VCaP (cell line): Measurements from ENCODE around the gene ALG12.
A peak's percentile ranks its signal among the peaks of the same experiment; 100 is the strongest.

ENCODE experiments used
- H3K27ac ChIP-seq: fragments of 450-650 bp; 2 replicates; pipeline ENCODE4 v1.5.1; 2017
- TF ChIP-seq, protein P1 (sequence below): fragments of 450-650 bp; conservative IDR thresholded peaks from 2 replicates; pipeline ENCODE4 v1.5.1; 2017; ENCODE audit warnings: mild to moderate bottlenecking, moderate library complexity

The ALG12 gene

DNA sequence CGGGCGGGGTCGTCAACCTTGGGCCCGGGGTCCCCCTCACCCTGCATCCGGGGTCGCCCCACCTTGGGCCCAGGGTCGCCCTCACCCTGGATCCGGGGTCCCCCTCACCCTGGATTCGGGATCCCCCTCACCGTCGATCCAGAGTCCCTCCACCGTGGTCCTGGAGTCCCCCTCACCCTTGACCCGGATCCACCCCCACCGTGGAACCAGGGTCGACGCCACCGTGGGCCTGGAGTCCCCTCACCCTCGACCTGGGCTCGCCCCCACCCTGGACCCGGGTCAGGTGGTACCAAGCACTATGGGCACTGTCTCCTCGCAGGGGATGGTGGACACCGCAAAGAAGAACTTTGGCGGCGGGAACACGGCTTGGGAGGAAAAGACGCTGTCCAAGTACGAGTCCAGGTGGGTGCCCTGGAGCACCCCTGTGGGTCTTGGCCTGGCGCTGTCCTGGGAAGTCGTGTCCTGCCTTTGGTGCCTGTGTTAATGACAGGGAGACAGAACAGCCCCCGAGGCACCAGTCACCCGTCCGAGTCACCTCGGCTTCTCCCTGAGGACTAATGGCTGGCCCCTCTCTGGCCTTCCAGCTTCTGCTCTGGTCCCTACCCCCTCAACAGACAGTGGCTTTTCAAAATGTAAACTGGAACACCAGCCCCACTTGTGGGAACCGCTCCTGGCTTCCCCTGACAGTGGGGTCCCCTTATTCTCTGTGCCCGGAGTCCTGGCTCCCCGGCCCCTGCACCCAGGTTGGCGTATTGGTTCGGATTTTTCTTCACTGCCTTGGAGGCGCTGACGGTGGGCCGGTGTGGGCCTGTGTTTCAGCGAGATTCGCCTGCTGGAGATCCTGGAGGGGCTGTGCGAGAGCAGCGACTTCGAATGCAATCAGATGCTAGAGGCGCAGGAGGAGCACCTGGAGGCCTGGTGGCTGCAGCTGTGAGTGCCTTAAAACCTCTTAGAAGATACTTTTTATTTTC, 958 bp upstream of the ALG12 start:
- TF ChIP-seq, protein P1, sequence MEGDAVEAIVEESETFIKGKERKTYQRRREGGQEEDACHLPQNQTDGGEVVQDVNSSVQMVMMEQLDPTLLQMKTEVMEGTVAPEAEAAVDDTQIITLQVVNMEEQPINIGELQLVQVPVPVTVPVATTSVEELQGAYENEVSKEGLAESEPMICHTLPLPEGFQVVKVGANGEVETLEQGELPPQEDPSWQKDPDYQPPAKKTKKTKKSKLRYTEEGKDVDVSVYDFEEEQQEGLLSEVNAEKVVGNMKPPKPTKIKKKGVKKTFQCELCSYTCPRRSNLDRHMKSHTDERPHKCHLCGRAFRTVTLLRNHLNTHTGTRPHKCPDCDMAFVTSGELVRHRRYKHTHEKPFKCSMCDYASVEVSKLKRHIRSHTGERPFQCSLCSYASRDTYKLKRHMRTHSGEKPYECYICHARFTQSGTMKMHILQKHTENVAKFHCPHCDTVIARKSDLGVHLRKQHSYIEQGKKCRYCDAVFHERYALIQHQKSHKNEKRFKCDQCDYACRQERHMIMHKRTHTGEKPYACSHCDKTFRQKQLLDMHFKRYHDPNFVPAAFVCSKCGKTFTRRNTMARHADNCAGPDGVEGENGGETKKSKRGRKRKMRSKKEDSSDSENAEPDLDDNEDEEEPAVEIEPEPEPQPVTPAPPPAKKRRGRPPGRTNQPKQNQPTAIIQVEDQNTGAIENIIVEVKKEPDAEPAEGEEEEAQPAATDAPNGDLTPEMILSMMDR = no peak

DNA sequence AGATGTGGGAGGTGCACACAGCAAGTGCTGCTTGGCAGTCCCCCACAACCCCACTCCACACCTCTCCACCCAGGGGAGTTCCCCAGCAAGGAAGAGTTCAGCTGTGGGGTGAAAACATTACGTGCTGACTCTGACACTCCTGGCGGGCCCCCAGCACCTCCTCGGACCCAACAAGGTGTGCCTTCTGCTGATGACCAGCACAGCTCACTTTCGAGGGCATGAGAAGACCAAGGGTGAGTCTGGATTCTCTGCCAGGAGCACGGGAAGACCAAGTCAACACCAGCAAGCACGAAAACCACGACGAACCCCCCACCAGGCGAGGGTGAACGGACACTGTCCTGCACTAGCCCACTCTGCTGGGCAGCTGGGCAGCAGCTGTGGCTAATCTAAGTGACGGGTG, 1.4 kb downstream of the ALG12 start:
- TF ChIP-seq, protein P1 = no peak
- H3K27ac ChIP-seq = peak overlapping the region; percentile 85

More for the DNA sequence above, 958 bp upstream of the ALG12 start:
- H3K27ac ChIP-seq = peak overlapping the region; percentile 85; the same call in 1 of the 2 replicates

DNA sequence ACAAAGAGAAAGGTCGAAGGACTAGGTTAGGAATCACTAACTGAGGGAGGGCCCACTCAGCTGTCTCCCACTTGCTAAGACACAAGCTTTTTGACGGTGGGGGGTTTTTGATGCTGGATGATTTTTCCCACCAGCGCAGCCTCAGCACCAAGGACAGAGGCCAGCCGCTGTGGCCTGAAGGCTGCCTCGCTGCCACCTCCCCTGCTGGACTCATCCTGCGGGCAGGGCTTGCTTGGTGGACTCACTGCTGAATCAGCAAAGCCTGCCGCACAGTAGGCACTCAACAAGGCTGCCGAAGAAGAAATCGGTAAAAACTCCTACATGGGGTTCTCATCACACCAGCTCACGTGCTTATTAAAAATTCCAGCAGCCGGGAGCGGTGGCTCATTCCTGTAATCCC, 2.6 kb downstream of the ALG12 start:
- TF ChIP-seq, protein P1 = no peak
- H3K27ac ChIP-seq = no peak overlapping the region

DNA sequence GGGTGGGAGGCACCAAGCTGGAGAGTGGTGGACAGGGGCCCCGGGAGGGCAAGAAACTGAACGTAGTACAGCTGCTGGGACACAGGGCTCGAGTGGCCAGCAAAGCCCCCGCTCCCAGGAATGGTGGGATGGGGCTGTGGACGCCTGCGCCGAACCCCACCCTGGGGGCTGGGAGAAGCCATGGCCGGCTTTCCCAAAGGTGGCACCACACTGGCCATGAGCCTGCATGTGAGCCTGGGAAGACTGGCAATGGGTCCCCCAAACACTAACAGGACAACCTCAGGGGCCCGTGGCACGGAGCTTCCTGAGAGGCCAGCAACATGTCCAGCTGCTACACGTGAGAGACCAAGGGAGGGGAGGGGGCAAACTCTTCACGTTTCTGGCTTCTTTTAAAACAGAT, 4.0 kb downstream of the ALG12 start:
- H3K27ac ChIP-seq = no peak overlapping the region
- TF ChIP-seq, protein P1 = no peak

DNA sequence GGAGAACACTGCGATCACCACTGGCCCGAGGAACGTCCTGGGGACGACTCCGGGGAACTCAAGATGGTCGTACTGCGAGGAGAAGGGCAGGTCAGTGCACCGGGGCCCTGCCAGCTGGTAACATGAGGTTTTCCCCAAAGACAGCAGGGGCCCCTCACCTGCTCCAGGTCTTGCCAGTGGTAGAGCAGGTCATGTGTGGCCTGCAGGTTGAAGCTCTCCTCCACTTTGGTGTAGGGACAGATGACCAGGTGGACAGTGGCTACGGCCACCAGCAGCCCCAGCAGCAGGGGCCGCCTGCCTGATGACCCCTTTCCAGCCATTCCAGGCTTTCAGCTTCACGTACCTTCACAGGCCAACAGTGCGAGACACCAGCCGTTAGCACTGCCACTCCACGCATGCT, 4.8 kb downstream of the ALG12 start:
- TF ChIP-seq, protein P1 = no peak
- no peak overlapping the region for H3K27ac ChIP-seq

DNA sequence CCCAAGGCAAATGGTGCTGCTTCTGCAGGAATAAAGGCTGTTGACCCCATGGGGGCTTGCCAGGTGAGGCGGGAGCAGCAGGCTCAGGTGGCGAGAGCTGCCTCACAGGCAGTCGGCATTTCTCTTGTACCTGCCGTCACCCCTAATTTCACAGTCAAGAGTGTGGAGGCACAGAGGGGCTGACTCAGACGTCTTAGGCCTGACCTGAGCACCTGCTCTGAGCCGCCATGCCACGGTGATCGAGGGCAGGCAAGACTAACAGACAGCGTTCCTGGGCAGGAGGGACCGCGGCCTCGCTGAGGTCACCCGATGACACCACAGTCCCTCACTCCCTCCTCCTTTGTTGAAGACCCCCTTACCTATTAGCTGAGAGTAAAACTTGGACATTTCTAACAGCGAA, 5.2 kb downstream of the ALG12 start:
- TF ChIP-seq, protein P1 = no peak
- H3K27ac ChIP-seq = no peak overlapping the region

DNA sequence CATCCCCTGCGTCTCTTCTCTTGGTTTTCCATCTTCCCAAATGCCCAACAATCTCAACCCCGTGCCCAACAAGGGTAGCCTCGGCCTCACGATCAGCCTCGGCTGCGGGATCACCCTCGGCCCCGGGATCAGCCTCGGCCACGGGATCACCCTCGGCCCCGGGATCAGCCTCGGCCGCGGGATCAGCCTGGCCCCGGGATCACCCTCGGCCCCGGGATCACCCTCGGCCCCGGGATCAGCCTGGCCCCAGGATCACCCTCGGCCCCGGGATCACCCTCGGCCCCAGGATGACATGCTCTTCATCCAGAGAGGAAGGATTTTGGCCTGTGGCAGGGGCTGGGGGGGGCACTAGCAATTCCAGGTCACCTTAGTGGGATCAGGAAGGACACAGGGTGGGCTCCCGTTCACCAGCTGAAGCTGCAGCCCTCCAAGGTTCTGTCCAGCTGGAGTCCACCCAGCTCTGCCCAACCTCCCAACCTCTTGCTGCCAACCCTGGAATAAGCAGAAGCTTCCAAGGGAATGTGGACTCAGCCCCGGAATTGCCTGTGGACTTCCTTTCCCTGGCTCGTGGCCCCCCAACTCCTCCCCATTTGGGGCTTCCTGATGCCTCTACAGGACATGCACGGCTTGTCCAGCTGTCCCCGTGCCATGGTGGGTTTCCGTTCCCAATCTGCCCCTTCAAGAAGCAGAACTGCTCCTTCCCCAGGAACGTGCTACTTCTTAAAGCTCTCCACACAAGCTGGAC, 6.2 kb downstream of the ALG12 start:
- TF ChIP-seq, protein P1 = no peak
- H3K27ac ChIP-seq = no peak overlapping the region
